ENCODE results near the gene AURKAIP1. TPM values are rescaled to one million over a fixed set of nuclear protein-coding genes. Genes with fewer than 3 reads are reported as not detected.
"Not testable (repeated sequence)": the region's sequence is repeated elsewhere in the genome, so short reads cannot be mapped to it uniquely, and the experiment has no call there.

Gene AURKAIP1
- total RNA-seq, 5 donors from 2014 or later (not counting 1 experiment from before 2014, with no cell fraction given) = 58.8 to 91.7 (median 86.0) TPM

GRCh38 chr1:1373051-1373814, 1.8 kb downstream of the AURKAIP1 start:
- Histone ChIP-seq H3K27me3 (replicated peaks in 1 of 2; ENCODE audit: control insufficient read depth in 2 of 2, extremely low read depth in 1 of 2, insufficient read depth in 2 of 2, low read length in 1 of 2) (no peaks in the 10 kb centered on the region), H3K4me3 (ENCODE audit: control insufficient read depth in 1 of 2, extremely low read depth in 1 of 2, low read length in 1 of 2) (no peak overlapping the region), H3K27ac (ENCODE audit: low read length) (no peak overlapping the region), H3K4me1 (ENCODE audit: control insufficient read depth in 1 of 2, extremely low read depth in 1 of 2, insufficient read depth in 2 of 2, low read length in 2 of 2) (peaks cover 15 to 51% of the 10 kb centered on the region in 2 experiments), H3K36me3 (ENCODE audit: control insufficient read depth in 2 of 2, extremely low read depth in 1 of 2, insufficient read depth in 1 of 2, low read length in 1 of 2) (peaks cover 0 to 4% of the 10 kb centered on the region in 2 donors), H3K9me3 (no peaks in the 10 kb centered on the region)
- CTCF ChIA-PET = interaction anchor here in 1 of 2 donors (1.2 kb wide), 1 partner anchor 26 kb away, joined by 4 read pairs; the partner anchor contains the start of gene CCNL2
- no peaks in the 10 kb centered on the region for H3K9me3 Mint-ChIP-seq
- H3K4me3 Mint-ChIP-seq = peak overlapping the region; percentile 83 to 91 (median 88)
- H3K27me3 Mint-ChIP-seq = no peaks in the 10 kb centered on the region
- ATAC-seq (replicated peaks in 1 of 4) (no peak), DNase-seq (no peak)
- peaks cover 0 to 41% (median 23%) of the 10 kb centered on the region in 3 donors for H3K4me1 Mint-ChIP-seq
- 95% methylated on average over 22 of the region's 26 CpGs for WGBS (ENCODE audit: insufficient coverage)
- H3K27ac Mint-ChIP-seq = peak overlapping the region in 1 of 2 donors; percentile 76
- no peaks in the 10 kb centered on the region for H3K36me3 Mint-ChIP-seq
- POLR2A ChIA-PET = no interaction called here

- WGBS (ENCODE audit: insufficient coverage) = 29% methylated on average over 20 of the region's 26 CpGs
- CTCF ChIA-PET = interaction anchor here (0.5 to 1.3 kb wide), 4 partner anchors 13 to 67 kb away, joined by 3 to 7 read pairs (median 4); partner anchors contain the start of gene CCNL2 (in 1 of the 2)
- peak overlapping the region; percentile 74 for H3K27ac ChIP-seq (ENCODE audit: low read length)
- H3K36me3 Mint-ChIP-seq = no peaks in the 10 kb centered on the region
- ATAC-seq (replicated peaks in 1 of 4) (peak; percentile 28 to 60 (median 43)), DNase-seq (peak; percentile 16 to 82 (median 67))
- H3K4me1 ChIP-seq (ENCODE audit: control insufficient read depth in 1 of 2, extremely low read depth in 1 of 2, insufficient read depth in 2 of 2, low read length in 2 of 2) = peaks cover 15 to 51% of the 10 kb centered on the region in 2 experiments
- POLR2A ChIA-PET = interaction anchor here in 1 of 2 donors (0.6 kb wide), 1 partner anchor 45 kb away, joined by 5 read pairs; no protein-coding TSS in a partner anchor
- H3K27me3 ChIP-seq (replicated peaks in 1 of 2; ENCODE audit: control insufficient read depth in 2 of 2, extremely low read depth in 1 of 2, insufficient read depth in 2 of 2, low read length in 1 of 2) = no peaks in the 10 kb centered on the region
- peak overlapping the region in 1 of 2 donors; percentile 46 for H3K27ac Mint-ChIP-seq
- peak overlapping the region; percentile 44 to 57 (median 56) for H3K4me3 Mint-ChIP-seq
- H3K4me3 ChIP-seq (ENCODE audit: control insufficient read depth in 1 of 2, extremely low read depth in 1 of 2, low read length in 1 of 2) = peak overlapping the region; percentile 29 to 41
- H3K4me1 Mint-ChIP-seq = peaks cover 0 to 41% (median 23%) of the 10 kb centered on the region in 3 donors
- no peaks in the 10 kb centered on the region for H3K9me3 ChIP-seq
- H3K9me3 Mint-ChIP-seq = no peaks in the 10 kb centered on the region
- no peaks in the 10 kb centered on the region for H3K27me3 Mint-ChIP-seq
- peaks cover 0 to 4% of the 10 kb centered on the region in 2 donors for H3K36me3 ChIP-seq (ENCODE audit: control insufficient read depth in 2 of 2, extremely low read depth in 1 of 2, insufficient read depth in 1 of 2, low read length in 1 of 2)
These were observed 3.0 kb downstream of the AURKAIP1 start for GRCh38 chr1:1371746-1372711.

GRCh38 chr1:1371364-1371745, 3.7 kb downstream of the AURKAIP1 start:
- 9% methylated on average over 5 of the region's 12 CpGs for WGBS (ENCODE audit: insufficient coverage)
- DNase-seq = peak in 33 of 35 experiments; percentile 43 to 94 (median 88)
- peak overlapping the region in 2 of 3 donors; percentile 31 to 56 for H3K4me3 Mint-ChIP-seq

GRCh38 chr1:1370771-1371300, 4.2 kb downstream of the AURKAIP1 start:
- ChIA-PET POLR2A (no interaction called here), CTCF (interaction anchor here in 1 of 2 donors (0.8 to 1.3 kb wide), 4 partner anchors 11 to 66 kb away, joined by 3 to 7 read pairs (median 3); partner anchors contain the start of gene CCNL2)
- Mint-ChIP-seq H3K27me3 (no peaks in the 10 kb centered on the region), H3K4me1 (peaks cover 0 to 41% (median 23%) of the 10 kb centered on the region in 3 donors), H3K9me3 (no peaks in the 10 kb centered on the region), H3K27ac (no peak overlapping the region), H3K4me3 (peak overlapping the region in 1 of 3 donors; percentile 56), H3K36me3 (no peaks in the 10 kb centered on the region)
- Histone ChIP-seq H3K4me3 (ENCODE audit: control insufficient read depth in 1 of 2, extremely low read depth in 1 of 2, low read length in 1 of 2) (no peak overlapping the region), H3K27me3 (replicated peaks in 1 of 2; ENCODE audit: control insufficient read depth in 2 of 2, extremely low read depth in 1 of 2, insufficient read depth in 2 of 2, low read length in 1 of 2) (no peaks in the 10 kb centered on the region), H3K4me1 (ENCODE audit: control insufficient read depth in 1 of 2, extremely low read depth in 1 of 2, insufficient read depth in 2 of 2, low read length in 2 of 2) (peaks cover 15 to 44% of the 10 kb centered on the region in 2 experiments), H3K27ac (ENCODE audit: low read length) (peak overlapping the region; percentile 31), H3K9me3 (no peaks in the 10 kb centered on the region), H3K36me3 (ENCODE audit: control insufficient read depth in 2 of 2, extremely low read depth in 1 of 2, insufficient read depth in 1 of 2, low read length in 1 of 2) (peaks cover 0 to 4% of the 10 kb centered on the region in 2 donors)
- 88% methylated on average over 14 of the region's 16 CpGs for WGBS (ENCODE audit: insufficient coverage)
- peak in 2 of 35 experiments; percentile 11 to 25 for DNase-seq
- ATAC-seq (replicated peaks in 1 of 4) = no peak

More at GRCh38 chr1:1371364-1371745, 3.7 kb downstream of the AURKAIP1 start:
- Histone ChIP-seq H3K4me1 (ENCODE audit: control insufficient read depth in 1 of 2, extremely low read depth in 1 of 2, insufficient read depth in 2 of 2, low read length in 2 of 2) (peaks cover 15 to 49% of the 10 kb centered on the region in 2 experiments), H3K27ac (ENCODE audit: low read length) (peak overlapping the region; percentile 74), H3K36me3 (ENCODE audit: control insufficient read depth in 2 of 2, extremely low read depth in 1 of 2, insufficient read depth in 1 of 2, low read length in 1 of 2) (peaks cover 0 to 4% of the 10 kb centered on the region in 2 donors), H3K9me3 (no peaks in the 10 kb centered on the region), H3K27me3 (replicated peaks in 1 of 2; ENCODE audit: control insufficient read depth in 2 of 2, extremely low read depth in 1 of 2, insufficient read depth in 2 of 2, low read length in 1 of 2) (no peaks in the 10 kb centered on the region), H3K4me3 (ENCODE audit: control insufficient read depth in 1 of 2, extremely low read depth in 1 of 2, low read length in 1 of 2) (peak overlapping the region; percentile 29 to 41)
- Mint-ChIP-seq H3K4me1 (peaks cover 0 to 41% (median 23%) of the 10 kb centered on the region in 3 donors), H3K9me3 (no peaks in the 10 kb centered on the region), H3K36me3 (no peaks in the 10 kb centered on the region), H3K27ac (peak overlapping the region in 1 of 2 donors; percentile 59), H3K27me3 (no peaks in the 10 kb centered on the region)
- ChIA-PET CTCF (interaction anchor here (0.5 to 1.3 kb wide), 5 partner anchors 12 to 66 kb away, joined by 3 to 7 read pairs (median 3); partner anchors contain the start of gene CCNL2 (in 1 of the 2)), POLR2A (no interaction called here)
- ATAC-seq (replicated peaks in 1 of 4) = peak; percentile 10 to 78 (median 18)

- H3K27me3 Mint-ChIP-seq; H3K36me3 Mint-ChIP-seq; H3K27ac ChIP-seq (ENCODE audit: low read length); H3K4me3 ChIP-seq (ENCODE audit: control insufficient read depth in 1 of 2, extremely low read depth in 1 of 2, low read length in 1 of 2); H3K36me3 ChIP-seq (ENCODE audit: control insufficient read depth in 2 of 2, extremely low read depth in 1 of 2, insufficient read depth in 1 of 2, low read length in 1 of 2); H3K27me3 ChIP-seq (replicated peaks in 1 of 2; ENCODE audit: control insufficient read depth in 2 of 2, extremely low read depth in 1 of 2, insufficient read depth in 2 of 2, low read length in 1 of 2); POLR2A ChIA-PET; CTCF ChIA-PET; ATAC-seq (replicated peaks in 1 of 4); H3K9me3 Mint-ChIP-seq; DNase-seq; H3K9me3 ChIP-seq: not testable (repeated sequence)
- H3K4me1 ChIP-seq (ENCODE audit: control insufficient read depth in 1 of 2, extremely low read depth in 1 of 2, insufficient read depth in 2 of 2, low read length in 2 of 2) = peaks cover 15 to 40% of the 10 kb centered on the region in 2 experiments
- H3K27ac Mint-ChIP-seq = peak overlapping the region; percentile 22 to 27
- H3K4me1 Mint-ChIP-seq = peaks cover 0 to 37% (median 23%) of the 10 kb centered on the region in 3 donors
- WGBS (ENCODE audit: insufficient coverage) = no CpG with 5 or more reads among the region's 14 CpGs
- H3K4me3 Mint-ChIP-seq = peak overlapping the region in 1 of 3 donors; percentile 56
These were observed 4.9 kb downstream of the AURKAIP1 start for GRCh38 chr1:1370094-1370493.
